NB4 (cell line): ENCODE data around the gene FAM120A.

Experiments
- MYC ChIP-seq: IDR thresholded peaks from 2 replicates; pipeline ENCODE4 v1.6.1; 2011; ENCODE audit warnings: low read depth, low read length
- POLR2A ChIP-seq: IDR thresholded peaks from 2 replicates; pipeline ENCODE4 v1.6.1; 2011; ENCODE audit warnings: mild to moderate bottlenecking; ENCODE audit not compliant: insufficient read length; ENCODE audit errors: extremely low read depth
- TF ChIP-seq, protein P1 (sequence below): IDR thresholded peaks from one replicate; pipeline ENCODE4 v1.5.1; 2012; ENCODE audit warnings: low read depth, low read length

DNA sequence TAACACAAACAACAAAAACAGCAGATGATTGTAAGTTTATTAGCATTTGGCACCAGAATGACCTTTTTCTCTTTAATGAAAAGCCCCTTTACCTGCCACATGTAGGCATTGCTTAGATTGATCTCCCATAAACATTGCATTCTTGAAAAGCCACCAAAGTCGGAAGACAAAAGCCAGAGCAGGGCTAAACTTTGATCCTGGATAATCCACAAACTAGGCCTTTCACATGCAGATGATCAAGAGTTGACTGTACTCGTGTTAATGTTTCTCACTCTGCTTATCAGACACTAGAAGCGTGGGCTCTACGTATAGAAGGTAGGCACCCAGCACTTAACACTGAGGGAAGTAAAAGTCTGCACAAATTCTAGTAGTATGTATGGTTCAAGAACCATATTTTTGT, 103.9 kb downstream of the FAM120A start:
- TF ChIP-seq, protein P1, sequence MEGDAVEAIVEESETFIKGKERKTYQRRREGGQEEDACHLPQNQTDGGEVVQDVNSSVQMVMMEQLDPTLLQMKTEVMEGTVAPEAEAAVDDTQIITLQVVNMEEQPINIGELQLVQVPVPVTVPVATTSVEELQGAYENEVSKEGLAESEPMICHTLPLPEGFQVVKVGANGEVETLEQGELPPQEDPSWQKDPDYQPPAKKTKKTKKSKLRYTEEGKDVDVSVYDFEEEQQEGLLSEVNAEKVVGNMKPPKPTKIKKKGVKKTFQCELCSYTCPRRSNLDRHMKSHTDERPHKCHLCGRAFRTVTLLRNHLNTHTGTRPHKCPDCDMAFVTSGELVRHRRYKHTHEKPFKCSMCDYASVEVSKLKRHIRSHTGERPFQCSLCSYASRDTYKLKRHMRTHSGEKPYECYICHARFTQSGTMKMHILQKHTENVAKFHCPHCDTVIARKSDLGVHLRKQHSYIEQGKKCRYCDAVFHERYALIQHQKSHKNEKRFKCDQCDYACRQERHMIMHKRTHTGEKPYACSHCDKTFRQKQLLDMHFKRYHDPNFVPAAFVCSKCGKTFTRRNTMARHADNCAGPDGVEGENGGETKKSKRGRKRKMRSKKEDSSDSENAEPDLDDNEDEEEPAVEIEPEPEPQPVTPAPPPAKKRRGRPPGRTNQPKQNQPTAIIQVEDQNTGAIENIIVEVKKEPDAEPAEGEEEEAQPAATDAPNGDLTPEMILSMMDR, result no peak
- no peak for TF ChIP-seq POLR2A
- no peak for TF ChIP-seq MYC
